ENCODE results near the gene AASDHPPT. TPM values are rescaled to one million over a fixed set of nuclear protein-coding genes. Genes with fewer than 3 reads are reported as not detected.
A peak's percentile ranks its signal among the peaks of the same experiment; 100 is the strongest.

Gene AASDHPPT
- total and polyA plus RNA-seq, 2 experiments from 2014 or later, result 43.3 to 80.7 TPM

DNA sequence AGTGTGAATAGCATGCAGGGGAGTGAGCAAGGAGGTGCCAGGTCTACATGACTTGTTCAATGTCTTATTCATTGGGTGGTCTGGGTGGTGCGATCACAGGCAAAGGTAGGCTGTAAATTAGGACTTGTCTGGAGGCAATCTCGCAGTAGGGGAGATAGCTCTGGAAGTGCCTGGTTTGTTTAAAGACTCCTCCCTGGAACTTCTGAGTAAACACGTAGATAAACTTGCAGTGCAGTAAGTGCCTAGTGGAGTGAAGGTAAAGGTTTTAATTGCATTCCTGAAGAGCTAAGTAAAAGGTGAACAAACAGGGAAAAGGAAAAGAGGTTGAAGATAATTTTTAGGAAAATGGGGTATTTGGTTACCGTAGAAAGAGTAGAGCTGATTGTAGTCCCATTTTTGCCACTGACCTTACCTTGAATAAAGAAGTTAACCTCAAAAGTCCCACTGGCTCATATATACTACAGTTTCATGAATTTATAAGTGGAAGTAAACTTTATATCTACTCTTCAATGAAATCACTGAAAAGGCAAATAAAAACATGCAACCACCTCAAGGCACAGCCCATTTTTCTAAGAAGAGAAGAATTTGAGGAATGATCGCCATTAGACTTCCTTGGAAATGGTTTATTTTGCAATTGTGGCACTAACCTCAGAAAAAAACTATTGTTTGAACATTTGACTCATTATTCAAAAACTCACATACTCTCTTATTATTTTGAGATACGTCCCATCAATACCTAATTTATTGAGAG, 44.3 kb downstream of the AASDHPPT start:
- Histone ChIP-seq H4K20me1 (ENCODE audit: insufficient read depth, poor library complexity, severe bottlenecking) (no peaks in the 10 kb centered on the region), H2AFZ (no peak overlapping the region)
- DNase-seq (ENCODE audit: low spot score), result no peak

DNA sequence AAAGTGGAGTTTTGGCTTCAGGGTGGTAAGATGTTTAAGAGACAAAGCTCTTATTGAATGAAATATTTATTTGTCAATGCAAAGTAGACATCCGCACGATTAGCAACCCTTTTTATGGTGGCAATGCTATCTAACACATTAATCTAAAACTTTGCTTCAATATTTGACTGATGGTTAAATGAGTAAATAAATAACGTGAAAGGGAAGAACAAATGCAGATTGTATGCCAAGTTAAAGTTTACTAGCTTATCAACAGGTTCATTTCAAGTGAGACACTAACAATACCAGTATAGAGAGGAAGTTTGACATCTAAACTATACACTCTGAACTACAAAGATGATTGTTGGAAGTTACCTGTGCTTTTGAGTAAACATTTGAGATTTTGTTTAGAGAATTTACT, 50.1 kb downstream of the AASDHPPT start:
- no peak for DNase-seq (ENCODE audit: low spot score)
- Histone ChIP-seq H4K20me1 (ENCODE audit: insufficient read depth, poor library complexity, severe bottlenecking) (no peaks in the 10 kb centered on the region), H2AFZ (no peak overlapping the region), H3K27me3 (no peaks in the 10 kb centered on the region), H3K27ac (no peak overlapping the region), H3K4me1 (ENCODE audit: insufficient read depth) (no peaks in the 10 kb centered on the region), H3K79me2 (no peaks in the 10 kb centered on the region), H3K9me2 (replicated peaks; ENCODE audit: insufficient read depth) (no peaks in the 10 kb centered on the region), H3K4me2 (no peak overlapping the region), H3K9me3 (ENCODE audit: low read depth) (no peaks in the 10 kb centered on the region), H3K4me3 (no peak overlapping the region), H3K36me3 (replicated peaks; ENCODE audit: insufficient read depth, low read depth) (no peaks in the 10 kb centered on the region)
- 50% methylated on average over 3 of the region's 3 CpGs for WGBS (ENCODE audit: low lambda C conversion rate, missing lambda C conversion rate)
- TF ChIP-seq EZH2 (IDR thresholded peaks at IDR 0.05; ENCODE audit: borderline replicate concordance), result no peak

More for the DNA sequence above, 44.3 kb downstream of the AASDHPPT start:
- Histone ChIP-seq H3K27ac (no peak overlapping the region), H3K9me3 (ENCODE audit: low read depth) (no peaks in the 10 kb centered on the region), H3K79me2 (no peaks in the 10 kb centered on the region), H3K4me3 (no peak overlapping the region), H3K36me3 (replicated peaks; ENCODE audit: insufficient read depth, low read depth) (no peaks in the 10 kb centered on the region), H3K4me2 (peak overlapping the region; percentile 33), H3K4me1 (ENCODE audit: insufficient read depth) (no peaks in the 10 kb centered on the region), H3K27me3 (no peaks in the 10 kb centered on the region), H3K9me2 (replicated peaks; ENCODE audit: insufficient read depth) (no peaks in the 10 kb centered on the region)
- WGBS (ENCODE audit: low lambda C conversion rate, missing lambda C conversion rate), result 39% methylated on average over 6 of the region's 6 CpGs
- TF ChIP-seq EZH2 (IDR thresholded peaks at IDR 0.05; ENCODE audit: borderline replicate concordance), result no peak
- no peak for TF ChIP-seq EZH2phosphoT487 (IDR thresholded peaks at IDR 0.05; ENCODE audit: low read depth, severe bottlenecking, unreplicated experiment)
- TF ChIP-seq, protein P1, sequence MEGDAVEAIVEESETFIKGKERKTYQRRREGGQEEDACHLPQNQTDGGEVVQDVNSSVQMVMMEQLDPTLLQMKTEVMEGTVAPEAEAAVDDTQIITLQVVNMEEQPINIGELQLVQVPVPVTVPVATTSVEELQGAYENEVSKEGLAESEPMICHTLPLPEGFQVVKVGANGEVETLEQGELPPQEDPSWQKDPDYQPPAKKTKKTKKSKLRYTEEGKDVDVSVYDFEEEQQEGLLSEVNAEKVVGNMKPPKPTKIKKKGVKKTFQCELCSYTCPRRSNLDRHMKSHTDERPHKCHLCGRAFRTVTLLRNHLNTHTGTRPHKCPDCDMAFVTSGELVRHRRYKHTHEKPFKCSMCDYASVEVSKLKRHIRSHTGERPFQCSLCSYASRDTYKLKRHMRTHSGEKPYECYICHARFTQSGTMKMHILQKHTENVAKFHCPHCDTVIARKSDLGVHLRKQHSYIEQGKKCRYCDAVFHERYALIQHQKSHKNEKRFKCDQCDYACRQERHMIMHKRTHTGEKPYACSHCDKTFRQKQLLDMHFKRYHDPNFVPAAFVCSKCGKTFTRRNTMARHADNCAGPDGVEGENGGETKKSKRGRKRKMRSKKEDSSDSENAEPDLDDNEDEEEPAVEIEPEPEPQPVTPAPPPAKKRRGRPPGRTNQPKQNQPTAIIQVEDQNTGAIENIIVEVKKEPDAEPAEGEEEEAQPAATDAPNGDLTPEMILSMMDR (IDR thresholded peaks at IDR 0.05; ENCODE audit: poor library complexity), result no peak

DNA sequence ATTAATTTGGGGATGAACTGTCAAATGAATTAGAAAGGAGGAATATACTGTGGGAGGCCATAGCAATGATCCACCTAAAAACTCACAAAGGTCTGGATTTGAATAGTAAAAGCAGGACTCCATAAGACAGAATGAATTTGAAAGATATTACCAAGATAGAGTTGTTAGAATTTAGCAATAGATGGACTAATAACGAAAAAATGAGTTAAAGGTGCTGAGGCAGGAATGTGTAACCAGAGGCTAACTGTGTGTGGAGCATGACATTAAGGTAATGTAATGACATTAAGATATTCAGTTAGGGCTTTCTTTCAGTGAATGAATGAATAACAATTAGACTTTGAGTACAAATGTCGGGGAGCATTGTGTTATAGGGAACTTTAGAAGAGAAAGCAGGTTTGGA, 51.3 kb downstream of the AASDHPPT start:
- Histone ChIP-seq H3K36me3 (replicated peaks; ENCODE audit: insufficient read depth, low read depth) (no peaks in the 10 kb centered on the region), H3K4me3 (no peak overlapping the region), H3K27ac (no peak overlapping the region)

DNA sequence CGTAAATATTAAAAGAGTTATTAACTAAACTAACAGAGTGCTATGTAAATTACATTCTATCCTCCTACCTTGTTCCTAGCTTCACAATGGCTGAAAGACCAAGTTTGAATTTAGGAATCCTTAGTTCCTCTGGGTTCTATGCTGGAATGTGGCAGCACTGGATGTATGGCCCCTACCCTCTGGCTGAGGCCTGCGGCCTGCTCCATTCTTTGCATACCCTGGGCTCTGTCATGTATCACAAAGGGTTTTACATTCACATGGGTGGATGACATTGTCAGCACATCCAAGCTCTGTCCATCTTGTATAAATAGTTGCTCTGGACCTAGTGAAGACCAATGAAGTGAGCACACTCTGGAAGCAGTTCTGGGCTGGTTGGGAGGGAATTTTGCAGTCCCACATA, 54.5 kb downstream of the AASDHPPT start:
- H3K79me2 ChIP-seq, result no peaks in the 10 kb centered on the region
- H3K36me3 ChIP-seq (replicated peaks; ENCODE audit: insufficient read depth, low read depth), result no peaks in the 10 kb centered on the region
- no peak overlapping the region for H3K4me3 ChIP-seq
- no peak overlapping the region for H2AFZ ChIP-seq
- TF ChIP-seq EZH2 (IDR thresholded peaks at IDR 0.05; ENCODE audit: borderline replicate concordance), result no peak
- TF ChIP-seq EZH2phosphoT487 (IDR thresholded peaks at IDR 0.05; ENCODE audit: low read depth, severe bottlenecking, unreplicated experiment), result no peak
- TF ChIP-seq, protein P1 (IDR thresholded peaks at IDR 0.05; ENCODE audit: poor library complexity), result no peak
- H3K4me1 ChIP-seq (ENCODE audit: insufficient read depth), result no peaks in the 10 kb centered on the region
- WGBS (ENCODE audit: low lambda C conversion rate, missing lambda C conversion rate), result 84% methylated on average over 2 of the region's 2 CpGs
- H3K27ac ChIP-seq, result no peak overlapping the region
- no peaks in the 10 kb centered on the region for H3K27me3 ChIP-seq
- H3K9me2 ChIP-seq (replicated peaks; ENCODE audit: insufficient read depth), result no peaks in the 10 kb centered on the region
- H4K20me1 ChIP-seq (ENCODE audit: insufficient read depth, poor library complexity, severe bottlenecking), result no peaks in the 10 kb centered on the region
- no peak for DNase-seq (ENCODE audit: low spot score)
- H3K4me2 ChIP-seq, result no peak overlapping the region
- H3K9me3 ChIP-seq (ENCODE audit: low read depth), result no peaks in the 10 kb centered on the region

More for the DNA sequence above, 51.3 kb downstream of the AASDHPPT start:
- Histone ChIP-seq H3K4me2 (no peak overlapping the region), H3K9me3 (ENCODE audit: low read depth) (no peaks in the 10 kb centered on the region), H3K9me2 (replicated peaks; ENCODE audit: insufficient read depth) (no peaks in the 10 kb centered on the region), H3K27me3 (no peaks in the 10 kb centered on the region), H4K20me1 (ENCODE audit: insufficient read depth, poor library complexity, severe bottlenecking) (no peaks in the 10 kb centered on the region), H3K79me2 (no peaks in the 10 kb centered on the region), H2AFZ (no peak overlapping the region), H3K4me1 (ENCODE audit: insufficient read depth) (no peaks in the 10 kb centered on the region)
- TF ChIP-seq EZH2phosphoT487 (IDR thresholded peaks at IDR 0.05; ENCODE audit: low read depth, severe bottlenecking, unreplicated experiment), result no peak
- TF ChIP-seq, protein P1 (IDR thresholded peaks at IDR 0.05; ENCODE audit: poor library complexity), result no peak
- TF ChIP-seq EZH2 (IDR thresholded peaks at IDR 0.05; ENCODE audit: borderline replicate concordance), result no peak
- 81% methylated on average over 2 of the region's 2 CpGs for WGBS (ENCODE audit: low lambda C conversion rate, missing lambda C conversion rate)
- DNase-seq (ENCODE audit: low spot score), result no peak

All from hepatocyte (in vitro differentiated cells).